GM20000 (cell line): ENCODE measurements around the gene ELOVL6.

Experiments used
- DNase-seq: peaks from one replicate; pipeline ENCODE4 v3.0.0; 2012; ENCODE audit warnings: low spot score
- TF ChIP-seq, protein P1 (sequence below): IDR thresholded peaks from 2 replicates; pipeline ENCODE4 v1.5.1; 2012; ENCODE audit warnings: mild to moderate bottlenecking, control low read depth; ENCODE audit errors: extremely low read depth, missing control alignments

The ELOVL6 gene

DNA sequence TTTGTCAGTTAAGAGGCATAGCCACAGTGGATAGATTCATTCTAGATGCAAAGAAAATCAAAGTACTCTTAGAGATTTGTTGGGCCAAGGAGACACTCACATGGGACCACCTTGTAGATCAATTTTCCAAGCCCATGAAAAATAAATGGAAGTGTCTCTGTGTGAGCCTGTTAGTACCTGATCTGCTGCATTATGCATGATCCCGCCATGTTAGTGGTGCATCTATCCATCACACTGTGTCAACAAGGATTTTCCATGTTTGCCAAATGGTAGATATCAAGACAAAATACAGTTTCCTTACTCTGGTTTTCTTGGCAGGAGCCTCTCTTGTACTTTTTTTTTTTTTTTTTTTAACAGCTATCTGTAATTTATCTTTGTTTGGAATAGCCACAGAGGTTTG is 173.4 kb downstream of the ELOVL6 start:
- DNase-seq: no peak
- TF ChIP-seq, protein P1, sequence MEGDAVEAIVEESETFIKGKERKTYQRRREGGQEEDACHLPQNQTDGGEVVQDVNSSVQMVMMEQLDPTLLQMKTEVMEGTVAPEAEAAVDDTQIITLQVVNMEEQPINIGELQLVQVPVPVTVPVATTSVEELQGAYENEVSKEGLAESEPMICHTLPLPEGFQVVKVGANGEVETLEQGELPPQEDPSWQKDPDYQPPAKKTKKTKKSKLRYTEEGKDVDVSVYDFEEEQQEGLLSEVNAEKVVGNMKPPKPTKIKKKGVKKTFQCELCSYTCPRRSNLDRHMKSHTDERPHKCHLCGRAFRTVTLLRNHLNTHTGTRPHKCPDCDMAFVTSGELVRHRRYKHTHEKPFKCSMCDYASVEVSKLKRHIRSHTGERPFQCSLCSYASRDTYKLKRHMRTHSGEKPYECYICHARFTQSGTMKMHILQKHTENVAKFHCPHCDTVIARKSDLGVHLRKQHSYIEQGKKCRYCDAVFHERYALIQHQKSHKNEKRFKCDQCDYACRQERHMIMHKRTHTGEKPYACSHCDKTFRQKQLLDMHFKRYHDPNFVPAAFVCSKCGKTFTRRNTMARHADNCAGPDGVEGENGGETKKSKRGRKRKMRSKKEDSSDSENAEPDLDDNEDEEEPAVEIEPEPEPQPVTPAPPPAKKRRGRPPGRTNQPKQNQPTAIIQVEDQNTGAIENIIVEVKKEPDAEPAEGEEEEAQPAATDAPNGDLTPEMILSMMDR: no peak

DNA sequence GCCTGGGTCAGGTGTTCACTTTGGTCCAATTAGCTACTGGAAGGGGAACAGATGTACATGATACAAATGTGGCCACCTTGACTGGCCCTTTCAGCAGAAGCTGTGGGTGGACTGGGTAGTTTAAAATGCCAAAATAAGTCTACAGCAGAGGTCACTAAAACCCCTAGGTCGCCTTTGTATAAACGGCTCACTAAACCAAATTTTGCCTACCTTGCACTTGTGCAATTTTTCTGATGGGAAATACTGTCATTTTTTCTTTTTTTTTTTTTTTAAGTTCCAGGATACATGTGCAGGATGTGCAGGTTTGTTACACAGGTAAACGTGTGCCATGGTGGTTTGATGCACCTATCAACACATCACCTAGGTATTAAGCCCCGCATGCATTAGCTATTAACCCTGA is 176.0 kb downstream of the ELOVL6 start:
- no peak for DNase-seq
- TF ChIP-seq, protein P1: no peak

DNA sequence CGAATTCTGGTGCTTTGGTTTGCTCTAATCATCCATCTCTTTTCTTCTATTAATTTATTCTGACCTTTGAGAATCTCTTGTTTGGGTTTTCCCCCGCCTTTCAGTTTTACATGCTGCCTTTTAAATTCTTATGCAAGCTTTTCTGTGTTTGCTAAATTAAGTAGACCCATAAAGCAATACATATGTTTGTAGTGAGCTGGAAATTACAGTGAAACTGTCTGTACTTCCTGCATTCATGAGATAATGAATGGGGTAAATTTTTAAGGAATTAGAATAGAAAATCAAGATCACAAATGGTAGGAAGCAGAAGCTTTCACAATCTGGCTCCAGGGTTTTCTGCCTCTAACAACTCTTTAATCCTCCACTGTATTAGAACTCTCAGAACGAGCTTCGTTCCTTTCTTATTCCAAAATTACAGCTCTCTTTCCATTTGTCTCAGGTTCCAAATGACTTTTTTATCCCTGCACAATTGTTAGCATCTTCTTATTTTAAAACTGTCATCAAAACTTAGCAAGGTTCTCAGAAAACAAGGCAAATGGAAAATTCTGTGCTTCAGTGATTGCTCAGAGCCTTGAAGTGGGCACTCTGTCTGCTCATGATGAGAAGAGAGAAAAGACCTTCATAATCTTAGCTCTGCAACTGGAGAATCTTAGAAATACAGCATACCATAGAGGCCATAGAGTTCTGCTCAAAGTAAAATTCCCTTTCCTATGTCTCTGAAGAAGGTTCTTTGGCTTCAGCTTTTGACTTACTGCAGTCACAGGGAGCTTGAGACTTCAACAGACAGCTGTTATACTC is 177.6 kb downstream of the ELOVL6 start:
- no peak for DNase-seq
- TF ChIP-seq, protein P1: no peak

- TF ChIP-seq, protein P1: no peak
- DNase-seq: no peak
These were observed 178.3 kb downstream of the ELOVL6 start for GRCh38 chr4:110020139-110020538.

DNA sequence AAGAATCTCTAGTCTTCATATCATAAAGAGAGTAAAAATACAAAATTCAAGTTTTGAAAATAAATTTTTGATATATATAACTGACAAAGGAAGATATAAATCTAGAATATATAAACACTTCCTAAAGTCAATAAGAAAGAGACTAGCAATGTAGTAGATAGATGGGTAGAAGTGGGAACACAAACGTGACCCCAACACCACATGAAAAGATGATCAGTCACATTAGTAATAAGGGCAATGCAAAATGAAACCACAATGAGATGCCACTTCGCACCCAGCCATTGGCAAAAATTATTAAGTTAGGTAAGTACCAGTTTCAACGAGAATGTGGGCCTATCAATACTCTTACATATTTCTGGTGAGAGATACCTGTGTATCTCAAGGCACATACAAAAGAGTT is 179.3 kb downstream of the ELOVL6 start:
- DNase-seq: no peak
- TF ChIP-seq, protein P1: no peak

- no peak for DNase-seq
- TF ChIP-seq, protein P1: no peak
These were observed 184.2 kb downstream of the ELOVL6 start for GRCh38 chr4:110014233-110014632.

DNA sequence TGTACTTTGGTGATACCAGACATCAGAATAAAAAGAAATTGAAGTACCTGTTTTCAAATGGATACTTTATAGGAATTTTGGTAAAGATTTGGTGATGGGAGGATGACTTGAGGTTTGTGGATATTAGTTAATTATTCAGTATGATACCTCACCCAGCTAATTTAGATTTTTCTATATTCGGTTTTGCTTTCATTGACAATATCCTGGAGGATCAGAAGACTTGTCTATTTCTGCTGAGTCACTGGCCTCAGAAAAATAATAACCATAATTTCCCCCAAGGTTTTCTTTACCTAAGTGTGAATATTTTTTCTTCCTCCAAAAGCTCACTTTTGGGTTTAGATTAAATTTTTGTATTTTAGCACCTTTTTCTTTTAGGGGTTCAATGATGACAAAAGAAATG is 185.5 kb downstream of the ELOVL6 start:
- TF ChIP-seq, protein P1: no peak
- DNase-seq: no peak
